ENCODE data around the gene DNM2.
A peak's percentile ranks its signal among the peaks of the same experiment; 100 is the strongest.
"Not testable (repeated sequence)": the region's sequence is repeated elsewhere in the genome, so short reads cannot be mapped to it uniquely, and the experiment has no call there.

DNM2 gene

DNA sequence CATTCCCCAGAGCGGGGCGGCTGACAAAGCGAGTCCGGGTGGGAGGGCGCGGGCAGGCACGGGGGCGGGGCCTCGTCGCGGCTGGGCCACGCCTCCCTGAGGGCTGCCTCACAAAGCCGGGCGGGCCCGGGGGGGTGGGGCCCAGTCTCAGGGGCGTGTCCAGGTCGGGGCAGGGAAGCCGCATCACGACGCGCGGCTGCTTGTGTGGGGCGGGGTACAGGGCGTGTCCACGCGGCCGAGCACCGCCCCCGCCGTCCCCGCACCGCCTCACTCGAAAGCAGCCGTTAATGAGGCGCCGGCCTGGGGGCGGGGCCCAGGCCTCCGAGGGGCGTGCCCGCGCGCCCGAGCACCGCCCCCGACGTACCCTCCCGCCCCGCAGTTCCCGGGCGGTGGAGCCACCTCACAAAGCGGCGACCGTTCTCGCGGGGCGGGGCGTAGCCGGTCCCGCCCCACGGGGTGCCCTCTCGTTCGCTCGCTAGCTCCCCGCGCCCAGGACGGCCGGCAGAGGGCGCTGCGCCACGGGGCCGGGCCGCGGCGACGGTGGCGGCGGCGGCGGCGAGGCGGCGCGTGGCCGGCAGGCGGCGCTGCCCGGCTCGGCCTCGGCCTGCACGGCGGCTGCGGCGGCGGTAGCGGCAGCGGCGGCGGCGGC is 153.2 kb downstream of the DNM2 start, which contains the start of gene CARM1:
Gene CARM1 (plus strand): TSS at position 599 of the 649 bp plus-strand sequence. CDS start 150 bp downstream, outside the sequence.
- peak; percentile 99 for DNase-seq

DNA sequence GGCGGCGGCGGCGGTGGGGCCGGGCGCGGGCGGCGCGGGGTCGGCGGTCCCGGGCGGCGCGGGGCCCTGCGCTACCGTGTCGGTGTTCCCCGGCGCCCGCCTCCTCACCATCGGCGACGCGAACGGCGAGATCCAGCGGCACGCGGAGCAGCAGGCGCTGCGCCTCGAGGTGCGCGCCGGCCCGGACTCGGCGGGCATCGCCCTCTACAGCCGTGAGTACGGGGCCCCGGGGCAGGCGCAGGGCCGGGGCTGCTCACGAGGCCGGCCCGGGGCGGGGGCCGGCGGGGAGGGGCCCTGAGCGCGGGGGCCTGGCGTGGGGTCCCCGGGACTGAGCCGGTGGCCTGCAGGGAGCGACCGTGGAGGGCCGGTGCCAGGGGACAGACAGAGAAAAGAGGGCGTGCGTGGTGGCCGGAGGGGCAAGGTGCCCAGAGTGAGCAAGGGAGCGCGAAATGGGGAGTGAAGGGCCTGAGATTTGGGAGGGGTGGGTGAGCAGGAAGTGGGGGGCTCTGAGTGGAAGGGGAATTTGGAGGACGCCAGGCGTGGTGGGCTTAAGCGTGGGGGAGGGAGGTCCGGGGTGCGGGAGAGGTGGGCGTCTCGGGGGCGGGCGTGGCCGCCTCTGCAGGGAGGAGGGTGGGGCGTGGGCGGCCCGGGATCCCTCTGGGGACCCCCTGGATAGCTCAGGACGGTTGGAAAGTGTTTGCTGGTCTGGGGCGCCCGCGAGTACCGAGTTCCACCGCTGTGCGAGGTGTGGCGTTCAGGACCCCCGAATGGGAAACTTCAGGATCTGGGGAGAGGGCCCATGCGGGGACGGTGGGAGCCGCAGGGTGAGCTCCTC is 154.0 kb downstream of the DNM2 start:
- no peak for DNase-seq

GRCh38 chr19:10872546-10873107 is 154.7 kb downstream of the DNM2 start:
- no peak for DNase-seq

DNA sequence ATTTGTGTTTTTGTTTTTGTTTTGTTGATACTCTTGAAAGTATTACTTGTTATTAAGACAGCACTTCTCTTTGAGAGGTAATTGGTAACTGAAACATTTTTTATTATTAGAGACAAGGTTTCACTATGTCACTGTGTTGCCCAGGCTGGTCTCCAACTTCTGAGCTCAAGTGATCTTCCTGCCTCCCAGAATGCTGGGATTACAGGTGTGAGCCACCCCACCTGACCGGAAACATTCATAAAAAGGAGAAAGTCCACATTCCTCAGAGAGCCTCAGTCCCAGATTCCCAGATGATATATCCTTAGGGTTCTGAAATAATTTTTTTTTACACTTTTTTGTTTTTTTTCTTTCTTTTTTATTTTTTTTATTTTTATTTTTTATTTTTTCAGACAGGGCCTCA is 156.1 kb downstream of the DNM2 start:
- no peak for DNase-seq

DNA sequence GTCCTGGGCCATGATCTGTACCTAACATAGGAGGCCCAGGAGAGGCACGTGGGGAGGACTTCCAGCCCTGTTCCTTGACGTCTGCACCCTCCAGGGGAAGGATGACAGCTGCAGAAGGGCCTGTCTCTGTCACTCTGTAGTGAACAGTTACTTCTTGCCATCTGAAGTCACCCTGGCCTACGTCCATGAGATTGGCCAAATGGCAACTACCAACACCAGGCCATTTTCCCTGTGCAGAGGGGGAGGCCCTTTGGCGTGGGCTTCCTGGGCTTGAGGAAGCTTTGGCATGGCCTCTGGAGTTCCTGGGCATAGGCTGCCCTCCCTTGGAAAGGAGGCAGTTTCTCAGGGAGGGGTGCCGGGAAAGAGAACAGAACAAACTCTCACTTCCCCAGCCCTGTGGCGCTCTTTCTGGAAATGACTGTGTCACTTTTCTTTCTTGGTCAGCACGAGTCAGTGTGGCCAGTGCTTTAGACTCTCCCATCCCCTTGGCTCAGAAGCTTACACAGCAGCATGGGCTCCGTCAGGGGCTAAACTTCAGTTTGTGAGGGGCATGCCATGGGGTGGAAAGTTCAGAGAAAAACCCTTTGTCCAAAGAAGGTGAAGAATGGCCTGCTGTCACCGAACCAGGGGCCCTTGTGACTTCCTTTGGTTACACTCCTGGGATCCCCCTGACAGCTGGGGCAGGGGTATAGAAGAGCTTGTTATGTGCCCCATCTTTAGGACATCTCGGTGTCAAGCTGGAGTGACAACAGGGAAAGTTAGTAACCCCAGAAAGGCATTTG is 158.8 kb downstream of the DNM2 start:
- DNase-seq = peak; percentile 19 to 41

DNA sequence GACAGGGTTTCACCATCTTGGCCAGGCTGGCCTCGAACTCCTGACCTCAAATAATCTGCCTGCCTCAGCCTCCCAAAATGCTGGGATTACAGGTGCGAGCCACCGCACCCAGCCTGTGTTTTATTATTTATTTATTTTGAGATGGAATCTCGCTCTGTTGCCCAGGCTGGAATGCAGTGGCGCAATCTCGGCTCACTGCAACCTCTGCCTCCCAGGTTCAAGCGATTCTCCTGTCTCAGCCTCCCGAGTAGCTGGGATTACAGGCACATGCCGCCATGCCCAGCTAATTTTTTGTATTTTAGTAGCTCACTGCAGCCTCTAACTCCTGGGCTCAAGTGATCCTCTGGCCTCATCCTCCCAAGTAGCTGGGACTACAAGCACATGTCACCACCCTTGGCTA is 159.7 kb downstream of the DNM2 start:
- DNase-seq = not testable (repeated sequence)

DNA sequence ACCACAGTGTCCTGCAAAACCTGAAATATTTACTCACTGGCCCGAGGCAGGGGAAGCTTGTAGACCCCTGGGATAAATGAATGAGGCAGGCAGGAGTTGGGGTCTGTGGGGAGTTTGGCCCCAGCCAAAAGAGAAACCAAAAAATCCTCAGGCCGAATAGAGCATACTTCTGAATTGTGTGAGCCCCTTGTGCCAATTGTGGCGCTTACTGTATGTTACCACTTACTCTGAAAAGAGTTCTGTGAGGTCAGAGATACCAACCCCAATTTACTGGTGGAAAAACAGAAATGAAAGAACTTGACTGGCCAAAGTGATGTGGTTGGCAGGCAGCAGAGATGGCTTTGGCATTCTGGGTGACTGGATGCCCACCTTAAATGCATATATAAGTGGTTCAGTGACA is 160.4 kb downstream of the DNM2 start:
- DNase-seq = no peak
